PC-3 (cell line): ENCODE measurements around the gene CGNL1. TPM values are rescaled to one million over a fixed set of nuclear protein-coding genes. Genes with fewer than 3 reads are reported as not detected.

Experiments used
- ATAC-seq: fragments of 200-7000 bp; cut with Tn5 transposase; 2 replicates; pipeline ENCODE4 v1.9.1; 2020; ENCODE audit warnings: mild to moderate bottlenecking, moderate library complexity
- BruUV-seq: library from RNA; stranded (reverse); fragments of 400-500 nt; replicated peaks from 2 replicates; lab custom pipeline; 2021; lab: Mats Ljungman, UMichigan
- CTCF ChIA-PET: fragments of 300-600 bp; sonication (Branson Sonifier 250); formaldehyde crosslinking; loops from one replicate; lab custom pipeline; 2022; ENCODE audit warnings: antibody characterized with exemption; lab: Charles Lee
- POLR2A ChIA-PET: fragments of 300-600 bp; sonication (Branson Sonifier 250); formaldehyde crosslinking; loops from one replicate; lab custom pipeline; 2022; ENCODE audit warnings: antibody characterized with exemption; ENCODE audit not compliant: unreplicated experiment; lab: Charles Lee
- DNase-seq: peaks from one replicate; pipeline ENCODE4 v3.0.0-alpha.2; 2015
- H2AFZ ChIP-seq: fragments of 300-600 bp; sonication (generic); 2 replicates; pipeline ENCODE4 v1.6.0; 2016; ENCODE audit warnings: antibody characterized with exemption, low read length
- H3F3A ChIP-seq: fragments of 300-600 bp; sonication (generic); one replicate; pipeline ENCODE4 v1.6.0; 2017; ENCODE audit warnings: antibody characterized with exemption, low read length, control low read depth, mild to moderate bottlenecking; ENCODE audit not compliant: unreplicated experiment
- H3K27ac ChIP-seq: fragments of 300-600 bp; sonication (generic); 2 replicates; pipeline ENCODE4 v1.5.1; 2016; ENCODE audit warnings: mild to moderate bottlenecking, low read length
- H3K27me3 ChIP-seq: fragments of 300-600 bp; sonication (generic); 2 replicates; pipeline ENCODE4 v1.6.1; 2016; ENCODE audit warnings: low read length, mixed read lengths
- H3K36me3 ChIP-seq: fragments of 300-600 bp; sonication (generic); 2 replicates; pipeline ENCODE4 v1.6.1; 2016; ENCODE audit warnings: low read depth, mixed run types, low read length, mixed read lengths
- H3K4me1 ChIP-seq: fragments of 300-600 bp; sonication (generic); 2 replicates; pipeline ENCODE4 v1.5.1; 2016; ENCODE audit warnings: low read length; ENCODE audit not compliant: insufficient read depth
- H3K4me2 ChIP-seq: fragments of 300-600 bp; sonication (generic); 2 replicates; pipeline ENCODE4 v1.6.0; 2016; ENCODE audit warnings: low read length
- H3K4me3 ChIP-seq: fragments of 300-600 bp; sonication (generic); 2 replicates; pipeline ENCODE4 v1.5.1; 2016; ENCODE audit warnings: mild to moderate bottlenecking, low read length, mixed read lengths
- H3K79me2 ChIP-seq: fragments of 300-600 bp; sonication (generic); 2 replicates; pipeline ENCODE4 v1.6.1; 2017; ENCODE audit warnings: low read length, mixed read lengths
- H3K9ac ChIP-seq: fragments of 300-600 bp; sonication (generic); 2 replicates; pipeline ENCODE4 v1.6.0; 2016; ENCODE audit warnings: mild to moderate bottlenecking, low read length
- H3K9me2 ChIP-seq: fragments of 300-600 bp; sonication (generic); replicated peaks from 2 replicates; pipeline ENCODE4 v1.6.1; 2016; ENCODE audit warnings: mixed run types, low read length, mixed read lengths
- H3K9me3 ChIP-seq: fragments of 300-600 bp; sonication (generic); 2 replicates; pipeline ENCODE4 v1.6.1; 2016; ENCODE audit warnings: low read length, mixed read lengths
- H4K20me1 ChIP-seq: fragments of 300-600 bp; sonication (generic); 2 replicates; pipeline ENCODE4 v1.6.1; 2016; ENCODE audit warnings: low read length, mixed read lengths
- EZH2 ChIP-seq: fragments of 300-600 bp; sonication (generic); IDR thresholded peaks from one replicate; pipeline ENCODE4 v1.6.1; 2017; ENCODE audit warnings: antibody characterized with exemption, mild to moderate bottlenecking, low read length; ENCODE audit not compliant: unreplicated experiment
- EZH2phosphoT487 ChIP-seq: fragments of 300-600 bp; sonication (generic); IDR thresholded peaks from 2 replicates; pipeline ENCODE4 v1.6.1; 2018; ENCODE audit warnings: mild to moderate bottlenecking, antibody characterized with exemption, low read length, borderline replicate concordance
- intact Hi-C: fragments of 100-400 bp; cut with micrococcal nuclease; formaldehyde crosslinking; loops from 2 replicates; pipeline ENCODE4 v1.9.0; 2023
- total RNA-seq: library from RNA; depleted of rRNA; stranded (reverse); fragments of >200 nt; gene quantifications from 2 replicates; pipeline ENCODE4 v1.2.3, GENCODE V29; 2014
- TF ChIP-seq, protein P1 (sequence below): fragments of 300-600 bp; sonication (generic); conservative IDR thresholded peaks from 2 replicates; pipeline ENCODE4 v1.5.1; 2017; ENCODE audit warnings: antibody characterized with exemption, low read depth, mild to moderate bottlenecking, low read length

CGNL1 gene
- total RNA-seq, 1 experiment from 2014 or later, result 0.66 TPM

DNA sequence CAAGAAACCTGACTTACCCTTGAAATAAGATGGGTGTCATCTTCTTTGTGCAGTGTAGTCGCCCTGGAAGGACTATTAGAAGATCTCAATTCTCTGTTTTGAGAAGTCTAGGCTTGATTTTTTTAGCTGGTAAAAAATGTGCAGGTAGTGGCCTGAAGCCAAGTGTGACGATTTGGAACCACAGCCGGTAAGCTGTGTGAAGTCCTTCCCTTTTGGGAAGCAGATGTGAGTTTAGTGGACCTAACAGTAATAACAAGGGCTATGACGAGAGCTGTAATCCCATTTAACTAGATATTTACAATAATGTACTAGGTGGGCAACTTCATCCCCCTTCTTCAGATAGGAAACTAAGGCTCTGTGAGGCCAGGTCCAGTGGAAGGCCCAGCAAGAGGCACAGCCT lies 133.7 kb downstream of the CGNL1 start:
- intact Hi-C loops, result no loop called here
- ChIA-PET CTCF (no interaction called here), POLR2A (no interaction called here)
- Histone ChIP-seq H3K27ac (no peak overlapping the region), H3F3A (peaks cover 7% of the 10 kb centered on the region), H3K9me2 (no peaks in the 10 kb centered on the region), H3K9ac (no peak overlapping the region), H3K36me3 (no peaks in the 10 kb centered on the region), H3K79me2 (no peaks in the 10 kb centered on the region), H3K4me2 (no peak overlapping the region), H3K27me3 (no peaks in the 10 kb centered on the region), H3K9me3 (no peaks in the 10 kb centered on the region), H2AFZ (no peak overlapping the region), H3K4me3 (no peak overlapping the region), H4K20me1 (no peaks in the 10 kb centered on the region), H3K4me1 (peaks cover 26% of the 10 kb centered on the region)
- TF ChIP-seq, protein P1, sequence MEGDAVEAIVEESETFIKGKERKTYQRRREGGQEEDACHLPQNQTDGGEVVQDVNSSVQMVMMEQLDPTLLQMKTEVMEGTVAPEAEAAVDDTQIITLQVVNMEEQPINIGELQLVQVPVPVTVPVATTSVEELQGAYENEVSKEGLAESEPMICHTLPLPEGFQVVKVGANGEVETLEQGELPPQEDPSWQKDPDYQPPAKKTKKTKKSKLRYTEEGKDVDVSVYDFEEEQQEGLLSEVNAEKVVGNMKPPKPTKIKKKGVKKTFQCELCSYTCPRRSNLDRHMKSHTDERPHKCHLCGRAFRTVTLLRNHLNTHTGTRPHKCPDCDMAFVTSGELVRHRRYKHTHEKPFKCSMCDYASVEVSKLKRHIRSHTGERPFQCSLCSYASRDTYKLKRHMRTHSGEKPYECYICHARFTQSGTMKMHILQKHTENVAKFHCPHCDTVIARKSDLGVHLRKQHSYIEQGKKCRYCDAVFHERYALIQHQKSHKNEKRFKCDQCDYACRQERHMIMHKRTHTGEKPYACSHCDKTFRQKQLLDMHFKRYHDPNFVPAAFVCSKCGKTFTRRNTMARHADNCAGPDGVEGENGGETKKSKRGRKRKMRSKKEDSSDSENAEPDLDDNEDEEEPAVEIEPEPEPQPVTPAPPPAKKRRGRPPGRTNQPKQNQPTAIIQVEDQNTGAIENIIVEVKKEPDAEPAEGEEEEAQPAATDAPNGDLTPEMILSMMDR, result no peak
- TF ChIP-seq EZH2 (no peak), EZH2phosphoT487 (no peak)
- DNase-seq (no peak), ATAC-seq (no peak)
- BruUV-seq, result no TSS peak

DNA sequence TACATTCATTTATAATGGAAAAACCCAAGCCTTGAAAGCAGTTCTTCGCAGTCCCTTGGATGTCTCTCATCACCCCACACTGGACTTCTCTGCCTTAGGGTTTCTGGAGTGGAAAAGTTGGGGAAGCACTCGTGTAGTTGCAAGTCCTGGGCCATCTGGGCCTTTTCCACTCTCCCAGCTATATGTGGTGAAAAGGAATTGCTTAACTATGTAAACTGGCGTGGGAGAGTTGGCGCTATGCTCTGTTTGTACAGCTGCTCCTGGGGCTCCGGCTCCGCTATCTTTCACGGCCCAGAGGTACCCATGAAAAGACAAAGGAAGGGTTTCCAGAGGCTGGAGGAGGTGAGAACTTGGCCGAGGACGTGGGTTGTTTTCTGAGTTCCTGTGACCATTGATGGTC lies 134.3 kb downstream of the CGNL1 start:
- ChIA-PET POLR2A (no interaction called here), CTCF (no interaction called here)
- BruUV-seq, result no TSS peak
- no peaks in the 10 kb centered on the region for H3K9me3 ChIP-seq
- H3K27ac ChIP-seq, result no peak overlapping the region
- no peaks in the 10 kb centered on the region for H3K36me3 ChIP-seq
- H3K4me1 ChIP-seq, result peaks cover 20% of the 10 kb centered on the region
- peaks cover 1% of the 10 kb centered on the region for H3F3A ChIP-seq
- ATAC-seq, result no peak
- H4K20me1 ChIP-seq, result no peaks in the 10 kb centered on the region
- no peaks in the 10 kb centered on the region for H3K9me2 ChIP-seq
- no peaks in the 10 kb centered on the region for H3K79me2 ChIP-seq
- intact Hi-C loops, result no loop called here
- no peaks in the 10 kb centered on the region for H3K27me3 ChIP-seq
- DNase-seq, result no peak
- H3K9ac ChIP-seq, result no peak overlapping the region
- no peak overlapping the region for H3K4me2 ChIP-seq
- H2AFZ ChIP-seq, result no peak overlapping the region
- H3K4me3 ChIP-seq, result no peak overlapping the region
- no peak for TF ChIP-seq EZH2
- TF ChIP-seq, protein P1, result no peak
- TF ChIP-seq EZH2phosphoT487, result no peak

DNA sequence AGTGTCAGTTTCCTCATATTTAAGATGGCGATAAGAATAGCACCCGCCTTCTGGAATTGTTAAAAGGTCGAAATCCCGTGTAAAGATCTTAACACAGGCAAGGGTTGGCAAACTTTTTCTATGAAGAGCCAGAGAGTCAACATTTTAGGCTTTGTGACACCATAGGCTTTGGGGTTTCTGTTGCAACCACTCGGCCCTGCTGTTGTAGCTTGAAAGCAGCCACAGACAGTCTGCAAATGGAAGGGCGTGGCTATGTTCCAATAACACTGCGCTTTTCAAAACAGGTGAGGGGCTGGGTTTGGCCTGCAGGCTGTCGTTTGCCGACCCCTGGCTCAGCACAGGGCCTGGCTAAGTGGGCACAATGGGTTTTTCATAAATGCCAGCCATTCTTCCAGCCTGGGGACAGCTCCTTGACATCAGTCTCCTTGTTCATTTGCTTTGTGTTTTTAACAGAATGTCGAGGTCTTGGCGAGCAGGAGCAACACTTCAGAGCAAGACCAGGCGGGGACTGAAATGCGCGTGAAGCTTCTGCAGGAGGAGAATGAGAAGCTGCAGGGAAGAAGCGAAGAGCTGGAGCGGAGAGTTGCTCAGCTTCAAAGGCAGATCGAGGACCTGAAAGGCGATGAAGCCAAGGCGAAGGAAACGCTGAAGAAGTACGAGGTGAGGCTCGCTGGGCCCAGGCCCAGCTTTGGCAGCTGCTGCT lies 140.2 kb downstream of the CGNL1 start:
- no peak overlapping the region for H3K27ac ChIP-seq
- no peaks in the 10 kb centered on the region for H3K27me3 ChIP-seq
- H3K9me3 ChIP-seq, result no peaks in the 10 kb centered on the region
- no peaks in the 10 kb centered on the region for H3K9me2 ChIP-seq
- no peak for ATAC-seq
- H3F3A ChIP-seq, result no peaks in the 10 kb centered on the region
- no peaks in the 10 kb centered on the region for H3K4me1 ChIP-seq
- BruUV-seq, result no TSS peak
- ChIA-PET CTCF (no interaction called here), POLR2A (no interaction called here)
- intact Hi-C loops, result no loop called here
- H4K20me1 ChIP-seq, result no peaks in the 10 kb centered on the region
- H3K79me2 ChIP-seq, result no peaks in the 10 kb centered on the region
- DNase-seq, result no peak
- H3K4me2 ChIP-seq, result no peak overlapping the region
- TF ChIP-seq EZH2 (no peak), EZH2phosphoT487 (no peak)
- TF ChIP-seq, protein P1, result no peak
- H3K4me3 ChIP-seq, result no peak overlapping the region
- no peak overlapping the region for H3K9ac ChIP-seq
- H3K36me3 ChIP-seq, result no peaks in the 10 kb centered on the region
- no peak overlapping the region for H2AFZ ChIP-seq
